NK-92 (cell line): ENCODE measurements around the gene AKIP1.
"Not testable (repeated sequence)": the region's sequence is repeated elsewhere in the genome, so short reads cannot be mapped to it uniquely, and the experiment has no call there.

ENCODE experiments used
- DNase-seq: peaks from one replicate; lab custom pipeline; 2025; ENCODE audit not compliant: unreplicated experiment; lab: John Stamatoyannopoulos, UW

AKIP1 gene, protein sequence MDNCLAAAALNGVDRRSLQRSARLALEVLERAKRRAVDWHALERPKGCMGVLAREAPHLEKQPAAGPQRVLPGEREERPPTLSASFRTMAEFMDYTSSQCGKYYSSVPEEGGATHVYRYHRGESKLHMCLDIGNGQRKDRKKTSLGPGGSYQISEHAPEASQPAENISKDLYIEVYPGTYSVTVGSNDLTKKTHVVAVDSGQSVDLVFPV

DNA sequence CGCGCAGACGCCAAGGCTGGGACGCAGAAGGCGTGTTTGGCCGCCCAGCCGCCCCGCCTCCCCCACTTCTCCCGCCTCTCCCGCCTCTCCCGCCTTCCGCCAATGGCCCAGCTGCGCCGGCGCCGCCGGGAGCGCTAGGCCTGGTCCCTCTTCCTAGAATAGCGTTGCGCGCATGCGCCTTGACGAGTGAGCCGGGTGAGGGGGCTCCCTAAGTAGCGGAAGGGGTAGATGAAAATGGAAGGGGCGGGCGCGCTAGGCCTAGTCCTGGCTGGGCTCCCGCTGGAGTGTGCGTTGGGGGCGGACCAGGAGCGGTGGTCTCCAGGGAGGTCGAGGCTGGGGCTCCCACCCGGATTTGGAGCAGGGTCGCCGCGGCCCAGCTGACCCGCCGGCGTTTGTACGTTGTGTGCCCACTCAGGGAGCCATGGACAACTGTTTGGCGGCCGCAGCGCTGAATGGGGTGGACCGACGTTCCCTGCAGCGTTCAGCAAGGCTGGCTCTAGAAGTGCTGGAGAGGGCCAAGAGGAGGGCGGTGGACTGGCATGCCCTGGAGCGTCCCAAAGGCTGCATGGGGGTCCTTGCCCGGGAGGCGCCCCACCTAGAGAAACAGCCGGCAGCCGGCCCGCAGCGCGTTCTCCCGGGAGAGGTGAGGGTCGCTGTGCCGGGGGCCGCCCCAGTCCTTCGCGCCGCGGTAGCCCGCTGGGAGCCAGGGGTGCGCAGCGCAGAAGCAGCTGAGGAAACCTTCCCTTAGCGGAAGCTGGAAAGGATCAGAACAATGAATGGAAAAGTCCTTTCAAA is at the start of gene AKIP1:
Gene AKIP1 (plus strand): TSS at position 161 of the 795 bp plus-strand sequence. CDS start 261 bp downstream, at position 422.
- peak; percentile 51 for DNase-seq

DNA sequence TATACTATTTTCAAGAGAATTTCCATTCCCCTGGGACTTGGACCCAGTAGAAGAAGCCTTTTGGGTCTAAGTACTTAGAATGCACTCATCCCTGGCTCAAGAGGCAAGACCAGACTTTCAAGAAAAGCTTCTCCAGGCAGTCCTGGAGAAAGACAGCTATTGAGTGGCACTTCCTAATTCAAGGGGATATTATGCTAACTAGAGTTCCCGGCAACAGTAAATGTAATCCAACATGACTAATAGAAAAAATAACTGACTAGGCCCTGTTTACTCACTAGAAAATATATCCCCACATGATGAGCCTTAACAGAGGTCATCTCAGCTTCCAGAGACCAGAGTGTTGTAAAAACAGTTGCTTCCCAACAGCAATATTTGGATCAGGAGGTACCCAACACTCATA is 47.2 kb upstream of the AKIP1 start:
- DNase-seq = no peak

DNA sequence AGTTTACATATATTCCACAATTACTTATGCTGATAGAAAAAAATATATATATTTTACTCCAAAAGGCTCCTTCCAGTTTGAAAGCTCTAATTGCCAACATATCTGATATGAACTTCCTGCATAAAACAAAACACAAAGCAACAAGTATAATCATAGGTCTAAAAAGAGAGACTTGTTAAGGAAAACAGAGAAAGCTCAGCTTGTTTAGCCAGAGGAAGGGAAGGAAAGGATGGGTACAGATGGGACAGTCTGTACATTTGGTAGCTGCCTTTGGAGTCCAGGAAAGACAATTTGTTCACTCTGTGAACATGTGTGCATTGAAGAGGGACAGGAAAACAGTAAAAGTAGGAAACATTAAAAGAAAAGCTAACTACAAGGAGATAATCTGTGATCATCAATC is 45.7 kb upstream of the AKIP1 start:
- DNase-seq = no peak

DNA sequence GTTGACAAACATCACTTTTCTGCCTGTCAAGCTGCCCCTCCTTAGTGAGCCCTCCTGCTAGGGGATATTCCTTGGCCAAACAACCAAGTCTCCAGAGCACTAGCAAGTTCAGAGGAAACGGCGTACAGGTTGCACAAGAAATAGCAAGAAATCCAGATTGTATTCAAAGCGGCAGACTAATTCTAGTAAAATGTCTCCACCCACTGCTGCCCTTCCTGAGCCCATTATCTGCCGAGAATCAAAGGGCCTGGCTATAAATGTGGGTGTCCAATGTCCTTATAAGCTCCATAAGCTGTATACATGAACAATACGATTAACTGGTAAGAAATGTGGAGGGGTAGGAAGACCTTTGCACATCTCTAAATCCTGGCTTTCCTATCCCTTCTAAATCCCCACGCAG is 44.0 kb upstream of the AKIP1 start:
- no peak for DNase-seq

DNA sequence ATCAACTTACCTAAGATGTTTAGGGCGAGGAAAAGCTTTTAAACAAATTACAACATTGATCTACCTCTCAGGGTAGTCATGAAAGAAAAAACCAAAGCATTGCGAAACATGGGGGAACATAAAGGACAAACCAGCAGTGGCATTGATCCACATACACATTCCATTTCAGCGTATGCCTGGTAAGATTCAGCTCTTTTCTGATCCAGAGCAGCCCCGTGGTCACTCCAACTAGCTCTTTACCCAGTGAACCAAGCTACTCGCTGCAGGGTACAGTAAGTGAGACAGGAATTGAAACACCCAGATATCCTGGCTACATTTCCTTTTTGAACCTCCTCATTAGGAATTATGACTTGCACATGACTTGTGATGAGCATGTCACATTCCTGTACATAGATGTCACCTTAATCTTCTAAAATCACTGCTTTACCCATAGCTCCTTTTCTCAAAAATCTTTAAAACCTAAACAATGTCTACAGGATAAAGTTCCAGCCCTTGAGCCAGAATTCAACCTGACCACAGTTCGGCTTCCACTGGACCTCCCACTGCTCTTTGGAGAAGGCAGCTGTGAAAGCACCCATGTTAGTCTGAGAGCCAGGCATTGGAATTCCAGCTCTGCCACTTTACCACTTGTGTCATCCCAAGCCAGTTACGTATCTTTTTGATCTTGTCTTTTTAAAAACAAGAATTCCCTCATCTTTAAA is 42.9 kb upstream of the AKIP1 start:
- no peak for DNase-seq

DNA sequence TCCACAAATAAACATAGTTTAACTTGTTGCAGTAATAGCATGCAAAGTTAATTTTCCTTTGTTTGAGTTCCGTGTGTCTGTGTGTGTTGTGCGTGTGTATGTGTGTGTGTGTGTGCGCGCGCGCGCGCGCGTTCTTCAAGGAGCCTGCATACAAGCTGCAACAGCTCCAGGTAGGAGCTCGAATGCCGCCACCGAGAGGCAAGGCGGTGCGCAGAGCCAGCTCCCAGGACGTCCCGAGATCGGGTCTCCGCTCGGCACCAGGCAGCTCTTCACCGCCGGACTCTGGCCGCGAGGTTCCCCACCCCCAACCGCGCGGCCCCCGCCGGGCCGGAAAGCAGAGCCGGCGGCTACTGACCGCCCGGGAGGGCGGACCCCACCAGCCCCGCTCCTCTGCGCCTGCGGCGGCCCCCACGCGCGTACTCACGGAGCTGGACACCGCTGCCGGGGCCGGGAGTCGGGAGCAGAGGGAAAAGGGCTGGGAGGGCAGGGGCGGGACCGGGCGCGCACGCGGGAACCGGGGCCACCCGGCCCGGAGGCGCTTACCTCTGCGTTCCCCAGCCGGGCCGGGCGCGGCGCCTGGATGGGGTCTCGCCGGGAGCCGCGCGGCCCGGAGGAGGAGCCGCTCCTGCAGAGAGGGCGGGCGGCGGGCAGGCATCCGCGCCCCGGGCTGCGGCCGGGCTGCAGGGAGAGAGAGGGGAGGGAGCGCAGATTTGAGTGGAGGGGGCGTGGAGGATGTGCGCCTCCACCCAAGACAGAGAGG is 40.4 kb upstream of the AKIP1 start:
- DNase-seq = no peak

DNA sequence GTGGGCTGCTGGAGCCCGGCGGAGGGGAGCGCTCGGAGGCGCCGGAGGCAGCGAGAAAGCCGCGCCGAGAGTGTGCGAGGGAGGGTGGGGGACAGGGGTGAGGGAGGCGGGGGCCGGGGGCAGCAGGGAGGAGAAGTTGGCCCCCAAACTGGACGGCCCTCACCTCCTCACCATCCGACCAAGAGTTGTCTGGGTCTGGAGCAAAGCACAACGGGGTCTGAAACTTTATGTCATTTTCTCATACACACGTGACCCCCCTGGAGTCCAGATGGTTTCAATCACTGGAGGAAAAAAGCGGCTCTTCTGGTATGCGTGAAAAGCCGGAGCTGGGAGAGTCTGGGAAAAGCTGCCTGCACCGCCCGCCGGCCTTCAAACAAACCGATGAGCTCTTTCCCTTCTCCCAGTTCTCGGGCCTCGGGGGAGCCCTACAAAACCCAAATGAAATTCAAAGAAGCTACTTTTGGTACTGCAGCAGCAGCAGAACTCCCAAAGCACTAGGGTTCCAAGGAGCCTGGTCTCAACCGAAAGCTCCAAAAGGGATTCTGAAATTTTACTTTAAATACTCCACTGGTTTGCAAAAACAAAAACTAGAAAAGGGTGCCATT is 39.7 kb upstream of the AKIP1 start:
- DNase-seq = no peak

DNA sequence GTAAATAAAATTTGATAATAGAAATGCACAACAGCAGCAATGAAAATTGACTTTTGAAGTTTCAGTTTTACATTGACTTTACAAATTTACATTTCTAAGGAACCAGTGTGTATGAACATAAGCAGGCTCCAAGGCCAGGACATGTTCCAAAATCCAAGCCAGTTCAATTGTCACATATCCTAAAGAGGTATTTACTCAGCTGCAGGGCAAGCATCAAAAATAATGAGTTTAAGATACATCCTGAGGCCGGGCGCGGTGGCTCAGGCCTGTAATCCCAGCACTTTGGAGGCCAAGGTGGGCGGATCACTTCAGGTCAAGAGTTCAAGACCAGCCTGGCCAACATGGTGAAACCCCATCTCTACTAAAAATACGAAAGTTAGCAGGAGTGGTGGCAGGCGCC is 39.0 kb upstream of the AKIP1 start:
- no peak for DNase-seq

DNA sequence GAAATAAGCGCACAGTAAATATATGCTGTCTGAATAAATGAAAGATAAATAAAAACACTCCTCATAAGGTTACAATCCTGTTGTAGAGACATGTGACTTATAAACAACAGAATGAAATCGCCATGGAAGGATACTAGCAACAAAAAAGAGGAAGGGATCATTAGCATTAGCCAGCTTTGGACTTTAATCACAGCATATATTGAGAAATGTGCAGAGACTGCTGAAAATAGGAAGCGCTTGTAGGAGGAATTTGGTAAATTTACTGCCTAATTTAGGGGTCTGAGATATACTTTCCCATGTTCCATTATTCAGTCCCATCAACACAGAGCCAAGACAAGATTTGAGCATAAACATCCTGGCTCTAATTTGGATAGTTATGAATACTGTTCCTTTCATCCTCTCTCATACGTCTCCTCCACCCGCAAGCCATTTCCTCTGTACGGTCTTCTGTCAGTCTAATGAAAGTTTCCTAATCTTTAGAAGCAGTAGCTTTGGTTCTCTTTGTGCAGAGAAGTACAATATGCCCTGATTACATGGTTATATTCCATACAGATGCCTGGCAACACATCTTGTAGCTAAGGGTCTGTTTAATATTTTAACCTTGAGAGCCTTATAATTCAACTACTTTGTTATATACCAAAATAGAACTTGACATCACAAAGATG is 37.1 kb upstream of the AKIP1 start:
- DNase-seq = no peak

DNA sequence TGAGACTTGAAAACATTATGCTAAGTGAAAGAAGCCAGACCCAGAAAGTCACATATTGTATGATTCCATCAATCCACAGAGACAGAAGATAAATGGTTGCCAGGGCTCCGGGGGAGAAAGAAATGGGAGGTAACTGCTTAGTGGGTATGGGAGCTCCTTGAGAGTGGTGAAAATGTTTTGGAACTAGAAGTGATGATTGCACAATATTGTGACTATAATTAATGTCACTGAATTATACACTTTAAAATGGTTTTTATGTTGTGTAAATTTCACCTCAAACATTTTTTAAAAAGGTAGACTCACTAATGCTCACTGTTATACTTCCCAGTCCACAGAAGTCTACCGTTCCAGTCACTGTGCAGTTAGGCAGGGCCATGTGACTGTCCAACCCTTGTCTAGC is 32.2 kb upstream of the AKIP1 start:
- DNase-seq = no peak

DNA sequence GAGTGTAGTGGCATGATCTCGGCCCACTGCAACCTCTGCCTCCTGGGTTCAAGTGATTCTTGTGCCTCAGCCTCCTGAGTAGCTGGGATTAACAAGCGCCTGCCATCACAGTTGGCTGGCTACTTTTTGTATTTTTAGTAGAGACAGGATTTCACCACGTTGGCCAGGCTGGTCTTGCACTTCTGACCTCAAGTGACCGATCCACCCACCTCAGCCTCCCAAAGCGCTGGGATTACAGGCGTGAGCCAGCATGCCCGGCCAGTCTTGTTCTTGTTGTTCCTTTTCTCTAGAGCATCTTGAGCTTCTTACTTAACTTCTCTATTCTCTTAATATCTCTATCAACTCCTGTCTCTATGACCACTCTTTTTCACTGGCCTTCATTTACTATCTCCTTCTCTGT is 29.4 kb upstream of the AKIP1 start:
- DNase-seq = not testable (repeated sequence)

DNA sequence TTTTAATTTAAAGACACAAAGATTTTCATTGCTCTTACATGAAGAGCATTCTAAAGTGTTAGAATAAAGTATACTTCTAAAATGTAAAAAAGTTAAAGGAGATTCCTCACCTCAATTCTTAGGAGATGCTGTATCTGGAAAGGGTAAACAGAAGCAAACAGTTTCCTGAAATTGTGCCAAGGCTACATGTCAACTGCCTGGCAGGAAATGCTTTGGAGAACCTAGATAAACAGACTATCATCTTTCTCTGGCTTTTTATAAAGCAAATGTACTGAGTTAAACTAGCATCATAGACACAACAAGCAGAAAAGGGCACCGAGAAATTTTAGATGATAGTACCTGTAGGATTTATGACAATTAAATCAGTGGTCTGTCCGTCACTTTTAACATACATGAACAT is 24.7 kb upstream of the AKIP1 start:
- DNase-seq = no peak

DNA sequence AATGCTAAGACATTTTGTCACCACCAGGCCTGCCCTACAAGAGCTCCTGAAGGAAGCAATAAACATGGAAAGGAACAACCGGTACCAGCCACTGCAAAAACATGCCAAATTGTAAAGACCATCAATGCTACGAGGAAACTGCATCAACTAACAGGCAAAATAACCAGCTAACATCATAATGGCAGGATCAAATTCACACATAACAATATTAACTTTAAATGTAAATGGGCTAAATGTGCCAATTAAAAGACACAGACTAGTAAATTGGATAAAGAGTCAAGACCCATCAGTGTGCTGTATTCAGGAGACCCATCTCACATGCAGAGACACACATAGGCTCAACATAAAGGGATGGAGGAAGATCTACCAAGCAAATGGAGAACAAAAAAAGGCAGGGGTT is 19.8 kb upstream of the AKIP1 start:
- not testable (repeated sequence) for DNase-seq

DNA sequence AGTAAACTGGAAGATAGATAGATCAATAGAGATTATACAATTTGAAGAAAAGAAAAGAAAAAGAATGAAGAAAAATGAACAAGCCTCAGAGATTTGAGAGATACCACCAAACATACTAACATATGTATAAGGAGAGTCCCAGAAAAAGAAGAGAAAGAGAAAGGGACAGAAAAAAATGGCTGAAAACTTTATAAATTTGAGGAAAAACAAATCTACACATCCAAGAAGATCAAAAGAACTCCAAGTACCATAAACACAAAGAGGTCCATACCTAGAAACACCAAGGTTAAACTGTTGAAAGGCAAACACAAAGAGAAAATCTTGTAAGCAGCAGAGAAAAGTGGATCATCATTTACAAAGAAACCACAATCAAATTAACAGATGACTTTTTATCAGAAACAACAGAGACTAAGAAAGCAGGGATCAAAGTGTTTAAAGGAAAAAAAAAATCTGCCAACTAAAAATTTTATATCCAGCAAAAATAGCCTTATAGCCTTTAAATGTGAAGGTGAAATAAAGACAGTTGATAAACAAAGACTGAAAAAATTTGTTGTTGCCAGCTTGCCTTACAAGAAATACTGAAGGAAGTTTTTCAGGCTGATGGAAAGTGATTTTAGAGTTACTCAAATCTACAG is 11.8 kb upstream of the AKIP1 start:
- no peak for DNase-seq

DNA sequence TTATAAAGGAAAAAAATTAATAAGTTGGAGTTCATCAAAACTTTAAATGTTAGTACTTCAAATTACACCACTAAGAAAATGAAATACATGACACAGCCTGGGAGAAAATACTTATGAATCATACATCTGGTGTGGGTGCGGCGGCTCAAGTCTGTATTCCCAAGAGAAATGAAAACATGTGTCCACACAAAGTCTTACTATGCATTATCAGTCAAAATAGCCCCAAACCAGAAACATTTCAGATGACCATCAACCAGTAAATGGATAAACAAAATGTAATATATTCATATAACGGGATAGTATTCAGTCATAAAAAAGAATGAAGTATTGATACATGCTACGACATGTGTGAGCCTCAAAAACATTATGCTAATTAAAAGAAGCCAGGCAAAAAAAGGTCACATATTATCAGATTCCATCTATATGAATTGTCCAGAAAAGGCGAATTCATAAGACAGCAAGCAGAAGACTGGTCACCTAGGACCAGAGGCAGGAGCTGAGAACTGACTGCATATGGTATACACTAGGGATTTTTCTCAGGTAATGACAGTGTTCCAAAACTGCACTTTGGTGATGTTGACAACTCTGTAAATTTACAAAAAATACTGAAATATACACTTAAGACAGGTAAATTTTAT is 5.3 kb upstream of the AKIP1 start:
- no peak for DNase-seq

DNA sequence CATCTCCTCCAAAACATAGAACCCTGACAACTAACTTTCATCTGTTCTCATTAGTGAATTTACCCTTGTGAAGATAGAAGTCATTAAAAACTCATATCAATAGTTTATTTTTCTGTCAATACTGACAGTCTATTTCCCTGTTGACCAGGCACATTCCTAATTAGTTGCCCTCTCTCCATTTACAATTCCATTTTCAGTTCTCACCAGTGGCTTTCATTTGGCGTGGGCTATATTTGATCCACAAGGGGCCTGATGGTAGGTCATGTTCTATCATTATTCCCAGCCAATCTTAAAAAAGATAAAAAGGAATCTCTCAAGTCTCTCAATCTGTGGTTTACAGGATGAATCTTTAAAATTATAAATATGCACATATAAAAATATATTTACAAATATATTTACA is 3.9 kb upstream of the AKIP1 start:
- no peak for DNase-seq

DNA sequence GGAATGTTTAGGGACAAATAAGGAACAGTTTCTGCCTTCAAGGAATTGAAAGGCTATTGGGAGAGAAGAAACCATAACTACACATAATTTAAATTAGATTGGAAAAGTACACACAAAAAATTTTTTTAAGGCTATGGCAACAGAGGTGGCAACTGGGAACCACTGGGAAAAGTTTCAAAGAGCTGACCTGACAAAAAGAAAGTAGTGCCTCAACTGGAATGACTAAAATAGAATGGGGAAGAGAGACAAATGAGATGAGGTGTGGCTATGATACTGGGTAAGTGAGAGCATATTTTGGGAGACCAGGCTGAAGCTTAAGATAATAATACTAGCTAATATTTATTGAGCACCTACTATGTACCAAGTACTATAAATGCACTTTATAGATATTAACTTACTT is 2.9 kb upstream of the AKIP1 start:
- DNase-seq = no peak

DNA sequence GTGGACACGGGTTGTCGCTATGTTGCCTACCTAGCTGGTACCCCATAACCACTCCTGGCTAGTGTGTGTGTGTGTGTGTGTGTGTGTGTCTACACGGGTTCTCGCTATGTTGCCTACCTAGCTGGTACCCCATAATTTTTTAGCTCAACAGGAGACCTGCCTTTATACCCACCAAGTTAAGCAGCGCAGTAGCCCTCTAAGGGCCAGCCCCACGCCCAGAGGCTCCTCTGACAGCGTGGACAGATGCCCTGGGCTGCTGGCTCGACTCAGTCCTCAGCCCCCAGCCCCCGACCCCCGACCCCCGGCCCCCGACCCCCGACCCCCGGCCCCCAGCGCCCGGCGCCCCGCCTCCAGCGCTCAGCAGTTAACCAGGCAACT is 351 bp upstream of the AKIP1 start:
- no peak for DNase-seq

DNA sequence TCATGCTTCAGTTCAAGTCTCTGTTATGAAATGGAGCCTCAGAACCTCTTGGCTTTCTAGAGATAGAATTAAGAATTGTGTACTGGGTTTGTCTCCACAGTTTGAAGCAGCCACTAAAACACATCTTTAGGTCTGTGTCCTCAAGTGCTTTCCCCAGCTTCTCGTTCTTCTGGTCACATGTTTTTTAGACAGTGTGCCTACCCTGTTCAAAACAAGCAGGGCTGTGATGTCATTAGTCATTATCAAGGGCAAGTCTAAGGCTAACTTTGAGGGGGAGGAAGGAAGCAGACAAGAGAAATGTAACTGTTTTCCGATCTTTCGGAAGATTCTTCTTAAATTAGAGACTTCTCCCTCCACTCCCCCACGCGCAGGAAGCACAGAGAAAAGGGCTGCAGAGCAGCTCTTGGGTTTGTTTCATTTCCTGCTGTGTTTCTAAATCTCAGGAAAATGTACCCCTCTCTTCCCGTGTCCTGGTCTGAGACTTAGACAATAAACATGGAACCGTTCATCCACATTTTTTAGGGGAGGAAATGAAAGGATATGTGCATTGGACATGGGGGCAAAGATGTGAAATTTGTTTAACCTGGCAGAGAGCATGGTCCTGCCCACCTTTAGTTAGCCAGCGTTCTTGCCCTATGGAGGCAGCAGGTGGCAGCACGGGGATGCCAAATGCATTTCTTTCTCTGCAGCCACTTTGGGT is 3.1 kb downstream of the AKIP1 start:
- no peak for DNase-seq
